GM12878 (cell line): ENCODE results near the gene MSH6. TPM values are rescaled to one million over a fixed set of nuclear protein-coding genes. Genes with fewer than 3 reads are reported as not detected.

Experiments
- ATAC-seq: fragments of 200-7000 bp; cut with Tn5 transposase; 3 replicates; pipeline ENCODE4 v1.9.1; 2020; ENCODE audit warnings: mild to moderate bottlenecking, moderate library complexity
- BruUV-seq: library from RNA; stranded (reverse); fragments of 400-500 nt; replicated peaks from 2 replicates; lab custom pipeline; 2021; lab: Mats Ljungman, UMichigan
- CTCF ChIA-PET: fragments of 300-600 bp; sonication (Branson Sonifier 250); formaldehyde crosslinking; extraction: SDS; loops from one replicate; lab custom pipeline; 2021; ENCODE audit warnings: inconsistent platforms; lab: Yijun Ruan, JAX
- POLR2A ChIA-PET: fragments of 350-600 bp; formaldehyde crosslinking; extraction: SDS; loops from one replicate; lab custom pipeline; 2021; ENCODE audit warnings: inconsistent platforms; lab: Charles Lee
- RAD21 ChIA-PET: fragments of 300-600 bp; sonication (Branson Sonifier 250); formaldehyde crosslinking; loops from one replicate; lab custom pipeline; 2023; ENCODE audit warnings: antibody characterized with exemption; ENCODE audit not compliant: unreplicated experiment; lab: Charles Lee
- SMC1A ChIA-PET: fragments of 300-600 bp; sonication (Branson Sonifier 250); formaldehyde crosslinking; loops from one replicate; lab custom pipeline; 2023; ENCODE audit not compliant: unreplicated experiment, uncharacterized antibody; lab: Charles Lee
- DNase-seq: peaks from one replicate; pipeline ENCODE4 v3.0.0-alpha.2; 2011; ENCODE audit warnings: low read depth, low spot score
- FAIRE-seq: peaks from 3 replicates; lab custom pipeline; 2011; peaks lifted over from hg19 to GRCh38; lab: Jason Lieb, UNC
- H2AFZ ChIP-seq: 2 replicates; pipeline ENCODE4 v1.6.0; 2011; ENCODE audit warnings: low read depth, low read length, control low read depth; ENCODE audit not compliant: control insufficient read depth
- H3K27ac ChIP-seq: 2 replicates; pipeline ENCODE4 v1.5.1; 2011; ENCODE audit warnings: control low read depth; ENCODE audit not compliant: control insufficient read depth, insufficient read depth
- H3K27me3 ChIP-seq, 2 experiments: replicated peaks in 1 of 2; 2 replicates each; pipeline versions ENCODE4 v1.6.0 to v1.6.1; 2011; ENCODE audit warnings: low read length in 1 of 2; ENCODE audit not compliant: control insufficient read depth in 2 of 2, insufficient read depth in 2 of 2
- H3K36me3 ChIP-seq, 2 experiments: 2 replicates each; pipeline ENCODE4 v1.5.1; 2011; ENCODE audit warnings: low read length in 1 of 2; ENCODE audit not compliant: control insufficient read depth in 2 of 2, insufficient read depth in 2 of 2
- H3K4me1 ChIP-seq: 2 replicates; pipeline ENCODE4 v1.6.1; 2011; ENCODE audit warnings: mild to moderate bottlenecking, low read length, moderate library complexity, mixed read lengths; ENCODE audit not compliant: control insufficient read depth, insufficient read depth
- H3K4me2 ChIP-seq: 2 replicates; pipeline ENCODE4 v1.6.0; 2011; ENCODE audit warnings: control low read depth; ENCODE audit not compliant: control insufficient read depth, insufficient read depth
- H3K4me3 ChIP-seq: fragments of 200-600 bp; sonication (generic); 2 replicates; pipeline ENCODE4 v1.5.1; 2016
- H3K79me2 ChIP-seq: 2 replicates; pipeline ENCODE4 v1.6.0; 2011; ENCODE audit warnings: low read length; ENCODE audit not compliant: control insufficient read depth, insufficient read depth
- H3K9ac ChIP-seq: 2 replicates; pipeline ENCODE4 v1.8.0; 2011; ENCODE audit warnings: low read length, control low read depth, mixed read lengths; ENCODE audit not compliant: control insufficient read depth, insufficient read depth
- H3K9me3 ChIP-seq: replicated peaks from 3 replicates; pipeline ENCODE4 v1.5.1; 2011; ENCODE audit warnings: mild to moderate bottlenecking, low read length; ENCODE audit not compliant: control insufficient read depth, insufficient read depth
- H4K20me1 ChIP-seq: 2 replicates; pipeline ENCODE4 v1.6.0; 2011; ENCODE audit not compliant: control insufficient read depth, insufficient read depth
- EED ChIP-seq: sonication (generic); IDR thresholded peaks from 2 replicates; pipeline ENCODE4 v1.6.1; 2016; ENCODE audit warnings: antibody characterized with exemption, low read depth
- HCFC1 ChIP-seq: fragments of 150-350 bp; IDR thresholded peaks from 2 replicates; pipeline ENCODE4 v1.6.1; 2014; ENCODE audit warnings: low read length
- NBN ChIP-seq: fragments of 450-650 bp; IDR thresholded peaks from 2 replicates; pipeline ENCODE4 v1.6.1; 2016
- PML ChIP-seq: IDR thresholded peaks from 2 replicates; pipeline ENCODE4 v1.6.1; 2012; ENCODE audit warnings: low read length, inconsistent platforms
- SUZ12 ChIP-seq: fragments of 200-600 bp; sonication (generic); IDR thresholded peaks from one replicate; pipeline ENCODE4 v1.6.1; 2018; ENCODE audit warnings: antibody characterized with exemption, mild to moderate bottlenecking; ENCODE audit not compliant: unreplicated experiment
- ZNF24 ChIP-seq: fragments of 450-650 bp; IDR thresholded peaks from 2 replicates; pipeline ENCODE4 v1.6.1; 2017; ENCODE audit warnings: antibody characterized with exemption, mild to moderate bottlenecking
- WGBS: methylation state at CpG from one replicate; pipeline ENCODE4 v1.1.6; 2016; ENCODE audit warnings: low lambda C conversion rate; ENCODE audit not compliant: insufficient replicate concordance, insufficient coverage; ENCODE audit errors: missing lambda C conversion rate; 5-methylcytosine and 5-hydroxymethylcytosine counted together
- in situ Hi-C: fragments of 300-500 bp; cut with MboI; formaldehyde crosslinking; loops from 9 replicates; pipeline ENCODE4 v1.14.3; 2018; ENCODE audit warnings: mixed read lengths
- intact Hi-C: fragments of 100-400 bp; cut with micrococcal nuclease; formaldehyde crosslinking; loops from one replicate; pipeline ENCODE4 v1.14.2; 2022; ENCODE audit not compliant: unreplicated experiment
- polyA plus RNA-seq, 11 experiments: library from polyadenylated mRNA; depleted of rRNA in 4 of 11; unstranded in 6 of 11; stranded (reverse) in 5 of 11; fragments of >200 nt; fragmentation: Nextera tagmentation in 4 of 11; fragmentation: Illumina TruSeq in 1 of 11; extraction: Ambion mirVana in 4 of 11; extraction: Trizol in 1 of 11; gene quantifications; 1 replicate in 1 of 11; 2 replicates in 10 of 11; pipeline versions ENCODE4 v1.2.1 to v1.2.3, GENCODE V29; 2011 to 2016; ENCODE audit warnings: inconsistent platforms in 2 of 11, missing spikeins in 2 of 11, low read depth in 1 of 11
- total RNA-seq, 4 experiments: library from RNA; depleted of rRNA in 3 of 4; stranded (reverse); fragments of >200 nt in 3 of 4; fragmentation: Illumina TruSeq in 1 of 4; extraction: Trizol in 1 of 4; gene quantifications; 2 replicates each; pipeline versions ENCODE4 v1.2.1 to v1.2.3, GENCODE V29; 2013 to 2021
- TF ChIP-seq, protein P1 (sequence below), 3 experiments: IDR thresholded peaks in 2 of 3; conservative IDR thresholded peaks in 1 of 3; 2 replicates each; pipeline ENCODE4 v1.5.1; 2011; ENCODE audit warnings: low read depth in 3 of 3, low read length in 3 of 3, mild to moderate bottlenecking in 3 of 3, control low read depth in 2 of 3, moderate library complexity in 2 of 3, inconsistent platforms in 1 of 3, mixed read lengths in 1 of 3; ENCODE audit not compliant: control insufficient read depth in 2 of 3, insufficient read depth in 1 of 3; ENCODE audit errors: extremely low read depth in 1 of 3
- TF ChIP-seq, protein P2 (sequence below): fragments of 450-650 bp; IDR thresholded peaks from 2 replicates; pipeline ENCODE4 v1.6.1; 2016; ENCODE audit warnings: mild to moderate bottlenecking

Gene MSH6
- total and polyA plus RNA-seq, 10 of the 15 experiments (the other 5 are each of a cell fraction or from before 2014, with no cell fraction given), result 12.4 to 108 (median 67.4) TPM

DNA sequence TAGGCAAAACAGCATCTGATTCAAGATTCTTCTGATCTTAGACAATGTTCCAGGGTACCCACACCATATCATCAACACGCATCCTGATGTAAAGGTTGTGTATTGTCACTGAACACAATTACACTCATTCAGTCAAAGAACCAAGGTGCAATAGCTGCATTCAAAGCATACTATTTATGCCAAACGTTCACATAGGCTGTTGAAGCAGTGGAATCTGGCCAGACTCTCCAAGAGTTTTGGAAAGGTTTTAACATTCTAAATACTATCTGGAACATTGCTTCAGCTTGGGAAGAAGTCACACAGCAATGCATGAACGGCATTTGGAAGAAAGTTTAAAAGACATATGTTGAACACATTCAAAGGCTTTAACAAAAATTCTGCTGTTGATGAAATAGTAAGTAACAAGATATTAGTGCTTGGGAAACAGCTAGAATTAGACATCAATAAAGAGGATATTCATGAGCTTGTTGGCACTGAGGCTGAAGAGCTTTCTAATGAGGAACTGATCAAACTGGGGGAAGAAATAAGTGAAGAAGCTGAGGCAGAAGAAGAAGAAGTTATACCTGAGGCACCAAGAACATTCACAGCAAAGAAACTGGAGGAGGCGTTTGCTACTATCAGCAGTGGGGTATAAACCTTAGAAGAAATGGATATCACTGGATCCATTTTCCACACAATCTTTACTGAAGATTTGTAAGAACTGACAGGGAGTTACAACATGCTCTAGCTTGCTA is 47.6 kb upstream of the MSH6 start:
- no TSS peak for BruUV-seq
- Histone ChIP-seq H3K9me3 (no peaks in the 10 kb centered on the region), H3K4me3 (no peak overlapping the region), H3K4me2 (no peak overlapping the region), H2AFZ (no peak overlapping the region), H3K9ac (no peak overlapping the region), H4K20me1 (no peaks in the 10 kb centered on the region), H3K27me3 (no peaks in the 10 kb centered on the region), H3K4me1 (peaks cover 9% of the 10 kb centered on the region), H3K79me2 (no peaks in the 10 kb centered on the region), H3K27ac (no peak overlapping the region), H3K36me3 (no peaks in the 10 kb centered on the region)
- ATAC-seq, result peak; percentile 12
- intact Hi-C loops, result no loop called here
- ChIA-PET CTCF (interaction anchor here (1.1 to 1.4 kb wide), 4 partner anchors 14 to 66 kb away, joined by 3 to 6 read pairs (median 4); no protein-coding TSS in a partner anchor), POLR2A (interaction anchor here (1.1 kb wide), 2 partner anchors 8 to 10 kb away, joined by 5 to 8 read pairs; no protein-coding TSS in a partner anchor), RAD21 (interaction anchor here (0.6 to 1.5 kb wide), 3 partner anchors 10 to 40 kb away, joined by 3 to 4 read pairs (median 3); no protein-coding TSS in a partner anchor), SMC1A (interaction anchor here (0.9 to 3.0 kb wide), 9 partner anchors 9 to 164 kb away, joined by 3 to 28 read pairs (median 6); no protein-coding TSS in a partner anchor)
- FAIRE-seq, result no peak
- 44% methylated on average over 4 of the region's 4 CpGs for WGBS
- in situ Hi-C loops, result no loop called here
- TF ChIP-seq HCFC1 (no peak), NBN (no peak), PML (no peak), EED (no peak), SUZ12 (no peak), ZNF24 (no peak)
- TF ChIP-seq, protein P1, sequence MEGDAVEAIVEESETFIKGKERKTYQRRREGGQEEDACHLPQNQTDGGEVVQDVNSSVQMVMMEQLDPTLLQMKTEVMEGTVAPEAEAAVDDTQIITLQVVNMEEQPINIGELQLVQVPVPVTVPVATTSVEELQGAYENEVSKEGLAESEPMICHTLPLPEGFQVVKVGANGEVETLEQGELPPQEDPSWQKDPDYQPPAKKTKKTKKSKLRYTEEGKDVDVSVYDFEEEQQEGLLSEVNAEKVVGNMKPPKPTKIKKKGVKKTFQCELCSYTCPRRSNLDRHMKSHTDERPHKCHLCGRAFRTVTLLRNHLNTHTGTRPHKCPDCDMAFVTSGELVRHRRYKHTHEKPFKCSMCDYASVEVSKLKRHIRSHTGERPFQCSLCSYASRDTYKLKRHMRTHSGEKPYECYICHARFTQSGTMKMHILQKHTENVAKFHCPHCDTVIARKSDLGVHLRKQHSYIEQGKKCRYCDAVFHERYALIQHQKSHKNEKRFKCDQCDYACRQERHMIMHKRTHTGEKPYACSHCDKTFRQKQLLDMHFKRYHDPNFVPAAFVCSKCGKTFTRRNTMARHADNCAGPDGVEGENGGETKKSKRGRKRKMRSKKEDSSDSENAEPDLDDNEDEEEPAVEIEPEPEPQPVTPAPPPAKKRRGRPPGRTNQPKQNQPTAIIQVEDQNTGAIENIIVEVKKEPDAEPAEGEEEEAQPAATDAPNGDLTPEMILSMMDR (IDR thresholded peaks at IDR 0.05 in 2 of 3, conservative IDR thresholded peaks at IDR 0.05 in 1 of 3; ENCODE audit: control insufficient read depth in 2 of 3, extremely low read depth in 1 of 3, insufficient read depth in 1 of 3, low read depth in 3 of 3, low read length in 3 of 3), result no peak
- TF ChIP-seq, protein P2, sequence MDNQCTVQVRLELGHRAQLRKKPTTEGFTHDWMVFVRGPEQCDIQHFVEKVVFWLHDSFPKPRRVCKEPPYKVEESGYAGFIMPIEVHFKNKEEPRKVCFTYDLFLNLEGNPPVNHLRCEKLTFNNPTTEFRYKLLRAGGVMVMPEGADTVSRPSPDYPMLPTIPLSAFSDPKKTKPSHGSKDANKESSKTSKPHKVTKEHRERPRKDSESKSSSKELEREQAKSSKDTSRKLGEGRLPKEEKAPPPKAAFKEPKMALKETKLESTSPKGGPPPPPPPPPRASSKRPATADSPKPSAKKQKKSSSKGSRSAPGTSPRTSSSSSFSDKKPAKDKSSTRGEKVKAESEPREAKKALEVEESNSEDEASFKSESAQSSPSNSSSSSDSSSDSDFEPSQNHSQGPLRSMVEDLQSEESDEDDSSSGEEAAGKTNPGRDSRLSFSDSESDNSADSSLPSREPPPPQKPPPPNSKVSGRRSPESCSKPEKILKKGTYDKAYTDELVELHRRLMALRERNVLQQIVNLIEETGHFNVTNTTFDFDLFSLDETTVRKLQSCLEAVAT, result no peak
- no peak for DNase-seq
